ENCODE data around the gene JAGN1. TPM values are rescaled to one million over a fixed set of nuclear protein-coding genes. Genes with fewer than 3 reads are reported as not detected.
"Not testable (repeated sequence)": the region's sequence is repeated elsewhere in the genome, so short reads cannot be mapped to it uniquely, and the experiment has no call there.

The JAGN1 gene
- total RNA-seq, 1 donor from 2014 or later, result 27.8 TPM

- no peak overlapping the region for H3K4me3 ChIP-seq (ENCODE audit: low read depth, low read length)
- TF ChIP-seq CTCF (conservative IDR thresholded peaks at IDR 0.05; ENCODE audit: low read depth, low read length), result no peak
- no peak for DNase-seq (ENCODE audit: low read depth)
These were observed 5.8 kb upstream of the JAGN1 start for GRCh38 chr3:9884555-9885165.

GRCh38 chr3:9886328-9886727 is 4.1 kb upstream of the JAGN1 start:
- TF ChIP-seq CTCF (conservative IDR thresholded peaks at IDR 0.05; ENCODE audit: low read depth, low read length), result no peak
- no peak overlapping the region for H3K4me3 ChIP-seq (ENCODE audit: low read depth, low read length)
- DNase-seq (ENCODE audit: low read depth), result no peak

- H3K4me3 ChIP-seq (ENCODE audit: low read depth, low read length), result no peak overlapping the region
- no peak for TF ChIP-seq CTCF (conservative IDR thresholded peaks at IDR 0.05; ENCODE audit: low read depth, low read length)
- DNase-seq (ENCODE audit: low read depth), result no peak
These were observed 2.9 kb upstream of the JAGN1 start for GRCh38 chr3:9887480-9887879.

GRCh38 chr3:9888540-9888939 is 1.9 kb upstream of the JAGN1 start:
- no peak for TF ChIP-seq CTCF (conservative IDR thresholded peaks at IDR 0.05; ENCODE audit: low read depth, low read length)

GRCh38 chr3:9889405-9889804 is 1.0 kb upstream of the JAGN1 start:
- no peak for DNase-seq (ENCODE audit: low read depth)
- H3K4me3 ChIP-seq (ENCODE audit: low read depth, low read length), result no peak overlapping the region
- no peak for TF ChIP-seq CTCF (conservative IDR thresholded peaks at IDR 0.05; ENCODE audit: low read depth, low read length)

More at GRCh38 chr3:9888540-9888939, 1.9 kb upstream of the JAGN1 start:
- no peak for DNase-seq (ENCODE audit: low read depth)
- H3K4me3 ChIP-seq (ENCODE audit: low read depth, low read length), result no peak overlapping the region

GRCh38 chr3:9891072-9891622 is 737 bp downstream of the JAGN1 start:
- peak overlapping the region; percentile 95 for H3K4me3 ChIP-seq (ENCODE audit: low read depth, low read length)
- TF ChIP-seq CTCF (conservative IDR thresholded peaks at IDR 0.05; ENCODE audit: low read depth, low read length), result no peak
- no peak for DNase-seq (ENCODE audit: low read depth)

GRCh38 chr3:9893739-9894138 is 3.3 kb downstream of the JAGN1 start:
- no peak for DNase-seq (ENCODE audit: low read depth)
- TF ChIP-seq CTCF (conservative IDR thresholded peaks at IDR 0.05; ENCODE audit: low read depth, low read length), result no peak
- no peak overlapping the region for H3K4me3 ChIP-seq (ENCODE audit: low read depth, low read length)

GRCh38 chr3:9895715-9896114 is 5.3 kb downstream of the JAGN1 start:
- DNase-seq (ENCODE audit: low read depth), result not testable (repeated sequence)

GRCh38 chr3:9896755-9897407 is 6.5 kb downstream of the JAGN1 start:
- peak; percentile 49 for DNase-seq (ENCODE audit: low read depth)
- not testable (repeated sequence) for H3K4me3 ChIP-seq (ENCODE audit: low read depth, low read length)

More at GRCh38 chr3:9895715-9896114, 5.3 kb downstream of the JAGN1 start:
- not testable (repeated sequence) for H3K4me3 ChIP-seq (ENCODE audit: low read depth, low read length)
